HuH-7.5 (cell line): ENCODE data around the gene CC2D2A.
"Not testable (repeated sequence)": the region's sequence is repeated elsewhere in the genome, so short reads cannot be mapped to it uniquely, and the experiment has no call there.

Source experiments
- DNase-seq: peaks from one replicate; pipeline ENCODE4 v3.0.0; 2011; ENCODE audit warnings: low spot score

CC2D2A gene

GRCh38 chr4:15516494-15516893 is 46.8 kb downstream of the CC2D2A start:
- DNase-seq, result no peak

DNA sequence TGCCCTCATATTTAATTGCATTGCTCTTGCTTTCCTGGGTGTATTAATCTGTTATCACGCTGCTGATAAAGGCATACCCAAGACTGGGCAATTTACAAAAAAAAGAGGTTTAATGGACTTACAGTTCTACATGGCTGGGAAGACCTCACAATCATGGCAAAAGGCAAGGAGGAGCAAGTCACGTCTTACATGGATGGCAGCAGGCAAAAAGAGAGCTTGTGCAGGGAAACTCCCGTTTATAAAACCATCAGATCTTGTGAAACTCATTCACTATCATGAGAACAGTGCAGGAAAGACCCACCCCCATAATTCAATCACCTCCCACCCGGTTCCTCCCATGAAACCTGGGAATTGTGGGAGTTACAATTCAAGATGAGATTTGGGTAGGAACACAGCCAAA is 48.0 kb downstream of the CC2D2A start:
- not testable (repeated sequence) for DNase-seq

GRCh38 chr4:15521442-15522039 is 51.9 kb downstream of the CC2D2A start:
- no peak for DNase-seq

DNA sequence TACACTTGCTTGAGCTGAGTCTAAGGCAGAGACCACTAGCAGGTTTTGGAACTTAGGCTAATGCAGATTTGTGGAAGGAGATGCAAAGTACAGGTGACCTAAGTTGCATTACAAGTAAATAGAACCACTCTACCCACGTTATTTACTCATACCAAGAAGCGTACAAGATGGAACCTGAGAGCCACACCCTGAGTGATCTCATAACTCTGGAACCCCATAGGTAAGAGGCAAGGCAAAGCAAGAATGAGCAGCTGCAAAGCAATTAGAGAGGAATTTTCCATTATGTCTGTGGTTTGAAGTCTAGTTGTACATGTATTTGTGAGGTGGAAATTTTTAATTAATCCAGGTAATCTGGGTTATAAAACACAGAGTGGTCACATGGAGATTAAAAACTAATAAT is 55.4 kb downstream of the CC2D2A start:
- DNase-seq, result no peak

GRCh38 chr4:15526924-15527592 is 57.4 kb downstream of the CC2D2A start:
- no peak for DNase-seq

DNA sequence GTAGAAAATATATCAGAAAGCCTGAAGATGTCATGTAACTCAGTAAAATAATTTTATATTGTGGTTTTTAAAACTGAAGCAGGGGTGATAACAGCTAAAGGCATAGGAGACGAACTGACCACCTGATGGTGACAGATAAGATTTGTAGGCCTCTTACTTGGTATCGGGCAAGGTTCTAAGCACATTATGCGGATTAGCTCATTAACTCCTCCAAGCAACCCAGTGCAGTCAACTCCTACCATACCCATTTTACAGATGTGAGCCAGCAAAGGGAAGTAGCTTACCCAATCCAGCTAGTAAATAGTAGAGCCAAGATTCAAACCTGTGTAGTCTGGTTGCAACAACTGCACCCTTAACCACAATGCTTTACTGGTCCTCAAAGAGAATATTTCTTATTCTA is 62.1 kb downstream of the CC2D2A start:
- DNase-seq, result no peak

DNA sequence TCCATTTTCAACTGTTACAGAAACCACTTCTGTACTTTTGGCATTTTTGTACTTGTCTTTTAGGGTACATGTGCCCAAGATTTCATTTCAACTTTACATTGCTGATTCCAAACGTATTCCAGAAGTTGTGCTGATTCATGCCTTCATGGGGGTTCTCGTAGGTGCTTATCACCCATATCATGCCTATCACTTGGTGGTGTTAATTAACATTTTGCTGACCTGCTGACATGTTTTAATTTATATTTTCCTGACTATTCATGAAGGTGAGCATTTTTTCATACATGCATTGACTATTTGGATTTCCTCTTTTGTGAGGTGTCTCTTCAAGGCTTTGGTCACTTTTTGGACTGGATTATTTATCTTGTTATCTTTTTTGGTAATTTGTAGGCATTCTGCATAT is 64.1 kb downstream of the CC2D2A start:
- no peak for DNase-seq

DNA sequence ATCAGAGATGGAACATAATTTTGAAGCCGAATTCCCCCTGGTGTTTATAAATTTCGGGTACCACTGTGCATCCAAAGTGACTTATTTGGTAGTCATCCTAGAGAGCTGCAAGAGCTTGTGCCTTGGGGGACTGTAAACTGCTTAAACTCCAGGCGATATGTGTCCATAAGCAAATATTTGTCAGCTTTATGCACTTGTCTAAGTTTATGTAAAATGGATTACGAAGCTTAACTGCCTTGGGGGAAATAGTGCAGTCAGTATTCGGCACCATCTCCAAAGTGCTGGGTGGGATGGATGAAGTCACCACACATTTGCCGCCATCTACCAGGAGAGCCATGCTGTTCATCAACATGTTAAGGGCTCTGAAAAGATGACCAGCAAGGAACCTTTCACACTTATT is 65.9 kb downstream of the CC2D2A start:
- no peak for DNase-seq

GRCh38 chr4:15536552-15537499 is 67.1 kb downstream of the CC2D2A start:
- no peak for DNase-seq

DNA sequence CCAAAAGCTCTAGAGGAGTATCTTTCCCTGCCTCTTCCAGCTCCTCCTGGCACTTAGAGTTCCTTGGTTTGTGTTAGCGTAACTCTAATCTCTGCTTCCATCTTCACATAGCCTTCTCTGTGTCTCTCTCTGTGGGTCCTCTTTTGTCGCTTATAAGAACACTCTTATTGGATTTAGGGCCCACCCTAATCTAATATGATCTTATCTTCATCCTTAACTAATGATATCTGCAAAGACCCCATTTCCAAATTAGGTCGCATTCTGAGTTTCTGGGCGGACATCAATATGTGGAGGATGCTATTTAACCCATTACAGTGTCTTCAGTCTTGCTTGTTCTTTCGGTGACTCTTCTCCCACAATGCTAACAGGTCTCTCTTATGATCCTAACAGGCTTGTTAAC is 72.3 kb downstream of the CC2D2A start:
- DNase-seq, result no peak

- DNase-seq, result no peak
Observed at GRCh38 chr4:15542760-15543159, 73.1 kb downstream of the CC2D2A start.

- no peak for DNase-seq
Observed at GRCh38 chr4:15543537-15544247, 74.0 kb downstream of the CC2D2A start.

GRCh38 chr4:15544248-15544729 is 74.6 kb downstream of the CC2D2A start:
- no peak for DNase-seq

DNA sequence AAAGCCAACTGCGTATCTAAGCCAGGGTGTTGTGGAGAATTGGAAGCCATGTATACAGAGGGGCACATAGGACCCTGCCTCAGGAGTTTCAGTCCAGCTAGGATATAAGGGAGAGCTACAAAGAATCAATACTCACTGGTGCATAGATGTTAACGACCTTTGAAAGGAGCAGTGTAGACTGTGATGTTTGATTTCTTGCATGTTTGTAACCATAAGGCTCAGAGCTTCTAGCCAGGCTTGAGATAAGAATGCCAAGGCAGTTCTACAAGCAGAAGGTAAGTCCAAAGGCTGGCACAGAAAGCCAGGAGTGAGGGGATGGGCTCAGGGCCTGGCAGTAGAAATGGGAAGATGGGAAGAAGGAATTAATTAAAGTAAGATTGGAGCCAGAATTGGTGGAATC is 75.7 kb downstream of the CC2D2A start:
- DNase-seq, result no peak

GRCh38 chr4:15547392-15547791 is 77.7 kb downstream of the CC2D2A start:
- no peak for DNase-seq

- DNase-seq, result no peak
Observed at GRCh38 chr4:15550491-15550890, 80.8 kb downstream of the CC2D2A start.

- peak; percentile 47 for DNase-seq
Observed at GRCh38 chr4:15551740-15552446, 82.2 kb downstream of the CC2D2A start.

- DNase-seq, result no peak
Observed at GRCh38 chr4:15552557-15553362, 83.1 kb downstream of the CC2D2A start.

DNA sequence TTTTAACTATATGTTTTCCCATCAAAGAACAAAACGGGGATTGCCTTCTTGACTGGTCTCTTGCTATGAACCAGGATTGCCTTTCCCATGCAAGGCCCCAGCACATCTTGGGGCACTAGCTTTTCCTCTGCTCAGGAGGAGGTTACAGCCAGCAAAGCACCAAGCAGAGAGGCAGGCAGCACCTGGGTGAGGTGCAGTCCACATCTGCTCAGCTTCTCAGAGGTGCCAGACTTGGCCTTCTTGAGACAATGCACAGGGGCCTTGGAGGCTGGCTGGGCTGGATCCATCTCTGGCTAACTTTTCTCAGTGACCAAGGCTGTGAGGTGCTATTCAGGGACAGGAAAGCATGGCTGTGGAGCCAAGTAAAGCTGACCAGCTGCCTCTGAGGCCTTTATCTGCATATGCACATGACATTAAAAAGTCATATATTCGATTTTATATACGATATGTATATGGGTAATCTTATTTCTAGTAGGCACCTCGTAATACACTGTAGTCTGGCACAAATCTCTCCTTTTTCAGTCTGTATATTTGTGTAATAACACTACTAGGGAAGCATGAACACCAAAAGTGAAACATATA is 86.9 kb downstream of the CC2D2A start:
- DNase-seq, result no peak
